SK-N-SH (cell line): ENCODE measurements around the gene RGR.

Experiments
- EZH2phosphoT487 ChIP-seq: fragments of 200-600 bp; sonication (generic); IDR thresholded peaks from 2 replicates; pipeline ENCODE4 v1.6.1; 2017; ENCODE audit warnings: low read depth, mixed run types, mild to moderate bottlenecking, antibody characterized with exemption, moderate library complexity, borderline replicate concordance
- TCF12 ChIP-seq: IDR thresholded peaks from 2 replicates; pipeline ENCODE4 v1.4.0; 2012
- TF ChIP-seq, protein P1 (sequence below): fragments of 200-600 bp; sonication (generic); IDR thresholded peaks from 2 replicates; pipeline ENCODE4 v1.6.1; 2017; ENCODE audit warnings: antibody characterized with exemption, mild to moderate bottlenecking, moderate library complexity

DNA sequence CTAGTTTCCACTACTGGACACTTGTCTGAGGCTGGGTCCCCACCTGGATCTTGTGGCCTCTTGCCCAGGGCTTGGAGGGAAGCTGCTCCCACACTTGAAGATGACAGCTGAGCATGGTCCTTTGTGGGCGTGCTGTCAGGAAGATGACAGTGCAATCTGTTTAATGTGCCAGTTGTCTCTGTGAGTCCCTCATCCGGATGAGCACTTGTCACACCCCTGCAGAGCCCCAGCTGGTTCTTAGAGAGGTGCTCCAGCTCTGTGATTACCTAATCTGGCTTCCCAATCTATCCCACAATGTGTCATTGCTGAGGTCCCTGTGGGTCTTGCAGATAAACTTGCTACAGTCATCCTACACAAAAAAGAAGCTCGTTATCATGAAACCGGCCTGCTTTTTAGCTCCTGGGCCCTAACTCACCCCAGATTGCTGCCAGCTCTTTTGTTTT lies 48.7 kb downstream of the RGR start:
- TF ChIP-seq, protein P1, sequence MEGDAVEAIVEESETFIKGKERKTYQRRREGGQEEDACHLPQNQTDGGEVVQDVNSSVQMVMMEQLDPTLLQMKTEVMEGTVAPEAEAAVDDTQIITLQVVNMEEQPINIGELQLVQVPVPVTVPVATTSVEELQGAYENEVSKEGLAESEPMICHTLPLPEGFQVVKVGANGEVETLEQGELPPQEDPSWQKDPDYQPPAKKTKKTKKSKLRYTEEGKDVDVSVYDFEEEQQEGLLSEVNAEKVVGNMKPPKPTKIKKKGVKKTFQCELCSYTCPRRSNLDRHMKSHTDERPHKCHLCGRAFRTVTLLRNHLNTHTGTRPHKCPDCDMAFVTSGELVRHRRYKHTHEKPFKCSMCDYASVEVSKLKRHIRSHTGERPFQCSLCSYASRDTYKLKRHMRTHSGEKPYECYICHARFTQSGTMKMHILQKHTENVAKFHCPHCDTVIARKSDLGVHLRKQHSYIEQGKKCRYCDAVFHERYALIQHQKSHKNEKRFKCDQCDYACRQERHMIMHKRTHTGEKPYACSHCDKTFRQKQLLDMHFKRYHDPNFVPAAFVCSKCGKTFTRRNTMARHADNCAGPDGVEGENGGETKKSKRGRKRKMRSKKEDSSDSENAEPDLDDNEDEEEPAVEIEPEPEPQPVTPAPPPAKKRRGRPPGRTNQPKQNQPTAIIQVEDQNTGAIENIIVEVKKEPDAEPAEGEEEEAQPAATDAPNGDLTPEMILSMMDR: no peak
- TF ChIP-seq TCF12 (no peak), EZH2phosphoT487 (no peak)
